ENCODE results near the gene DNAJC17.

DNA sequence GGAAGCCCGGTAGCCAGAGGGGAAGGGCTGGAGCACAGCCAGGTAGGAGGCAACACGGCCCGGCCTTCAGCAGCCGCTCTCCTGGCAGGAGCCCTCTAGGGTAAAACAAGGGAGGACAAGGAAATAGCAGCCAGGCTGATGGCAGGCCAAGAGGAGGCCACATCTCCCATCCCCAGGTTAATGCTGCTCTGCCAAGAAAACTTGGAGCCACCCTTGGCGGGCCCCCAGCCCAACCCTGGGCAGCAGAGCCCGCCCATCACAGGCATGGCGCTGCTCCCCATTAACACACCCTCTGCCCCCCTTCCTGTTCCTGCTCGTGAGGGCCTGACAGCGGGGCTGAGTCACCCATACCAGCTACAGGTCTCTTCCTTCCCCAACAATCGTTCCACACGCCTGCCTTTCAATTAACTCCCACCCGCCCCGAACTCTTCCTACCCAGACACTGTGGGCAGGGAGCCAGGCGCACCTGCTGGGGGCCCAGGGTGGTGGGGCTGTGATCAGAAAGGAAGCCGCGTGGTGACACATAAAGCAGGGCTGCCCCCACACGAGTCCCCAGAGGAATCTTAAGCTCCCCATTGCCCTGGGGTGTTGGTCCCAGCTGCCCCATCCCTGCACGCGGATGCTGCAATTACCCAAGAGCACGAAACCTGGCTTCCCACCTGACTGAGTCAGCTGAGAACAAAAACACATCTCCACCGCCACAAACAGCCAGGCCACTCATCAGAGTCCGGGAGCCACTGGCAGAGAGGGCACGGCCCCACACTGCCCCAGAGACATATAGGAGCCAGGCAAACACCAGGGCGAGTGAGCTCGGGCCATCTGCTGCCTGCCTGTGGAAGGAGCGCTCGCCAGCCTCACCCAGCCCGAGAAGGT, 37.8 kb downstream of the DNAJC17 start, which contains the start of gene C15orf62:
- TF ChIP-seq, protein P1, sequence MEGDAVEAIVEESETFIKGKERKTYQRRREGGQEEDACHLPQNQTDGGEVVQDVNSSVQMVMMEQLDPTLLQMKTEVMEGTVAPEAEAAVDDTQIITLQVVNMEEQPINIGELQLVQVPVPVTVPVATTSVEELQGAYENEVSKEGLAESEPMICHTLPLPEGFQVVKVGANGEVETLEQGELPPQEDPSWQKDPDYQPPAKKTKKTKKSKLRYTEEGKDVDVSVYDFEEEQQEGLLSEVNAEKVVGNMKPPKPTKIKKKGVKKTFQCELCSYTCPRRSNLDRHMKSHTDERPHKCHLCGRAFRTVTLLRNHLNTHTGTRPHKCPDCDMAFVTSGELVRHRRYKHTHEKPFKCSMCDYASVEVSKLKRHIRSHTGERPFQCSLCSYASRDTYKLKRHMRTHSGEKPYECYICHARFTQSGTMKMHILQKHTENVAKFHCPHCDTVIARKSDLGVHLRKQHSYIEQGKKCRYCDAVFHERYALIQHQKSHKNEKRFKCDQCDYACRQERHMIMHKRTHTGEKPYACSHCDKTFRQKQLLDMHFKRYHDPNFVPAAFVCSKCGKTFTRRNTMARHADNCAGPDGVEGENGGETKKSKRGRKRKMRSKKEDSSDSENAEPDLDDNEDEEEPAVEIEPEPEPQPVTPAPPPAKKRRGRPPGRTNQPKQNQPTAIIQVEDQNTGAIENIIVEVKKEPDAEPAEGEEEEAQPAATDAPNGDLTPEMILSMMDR (conservative IDR thresholded peaks at IDR 0.05; ENCODE audit: low read depth, low read length), result no peak
- TF ChIP-seq EZH2 (IDR thresholded peaks at IDR 0.05; ENCODE audit: borderline replicate concordance, low read depth, low read length, poor library complexity, severe bottlenecking), result no peak

Data from A673 (cell line).